Calu3 (cell line): ENCODE results near the gene PACS2. TPM values are rescaled to one million over a fixed set of nuclear protein-coding genes. Genes with fewer than 3 reads are reported as not detected.
"Not testable (repeated sequence)": the region's sequence is repeated elsewhere in the genome, so short reads cannot be mapped to it uniquely, and the experiment has no call there.

Source experiments
- BruUV-seq: library from RNA; stranded (reverse); fragments of 400-500 nt; replicated peaks from 2 replicates; lab custom pipeline; 2021; lab: Mats Ljungman, UMichigan
- CTCF ChIA-PET: fragments of 300-600 bp; sonication (Branson Sonifier 250); formaldehyde crosslinking; loops from one replicate; lab custom pipeline; 2022; ENCODE audit warnings: antibody characterized with exemption; lab: Charles Lee
- DNase-seq: peaks from one replicate; pipeline ENCODE4 v3.0.0; 2022
- H3K27ac Mint-ChIP-seq: one replicate; pipeline ENCODE4 v1.8.0; 2022; ENCODE audit warnings: mixed read lengths; ENCODE audit not compliant: unreplicated experiment
- H3K27me3 Mint-ChIP-seq: one replicate; pipeline ENCODE4 v1.8.0; 2022; ENCODE audit warnings: mixed read lengths; ENCODE audit not compliant: unreplicated experiment
- H3K36me3 Mint-ChIP-seq: one replicate; pipeline ENCODE4 v1.8.0; 2022; ENCODE audit warnings: mild to moderate bottlenecking, moderate library complexity, mixed read lengths; ENCODE audit not compliant: insufficient read depth, unreplicated experiment
- H3K4me1 Mint-ChIP-seq: one replicate; pipeline ENCODE4 v1.8.0; 2022; ENCODE audit warnings: mild to moderate bottlenecking, low read depth, mixed read lengths; ENCODE audit not compliant: unreplicated experiment
- H3K4me3 Mint-ChIP-seq: one replicate; pipeline ENCODE4 v1.8.0; 2022; ENCODE audit warnings: mild to moderate bottlenecking, low read depth, moderate library complexity, mixed read lengths; ENCODE audit not compliant: unreplicated experiment
- H3K9me3 Mint-ChIP-seq: one replicate; pipeline ENCODE4 v1.8.0; 2022; ENCODE audit warnings: low read depth, mixed read lengths; ENCODE audit not compliant: unreplicated experiment
- CTCF ChIP-seq: fragments of 200-600 bp; IDR thresholded peaks from one replicate; pipeline ENCODE4 v1.8.0; 2022; ENCODE audit warnings: antibody characterized with exemption; ENCODE audit not compliant: unreplicated experiment
- intact Hi-C: fragments of 100-400 bp; cut with micrococcal nuclease; formaldehyde crosslinking; loops from one replicate; pipeline ENCODE4 v1.10.0; 2022; ENCODE audit not compliant: unreplicated experiment
- total RNA-seq: library from RNA; stranded (reverse); gene quantifications from 2 replicates; pipeline ENCODE4 v1.2.3, GENCODE V29; 2022

Gene PACS2
- total RNA-seq, 1 experiment from 2014 or later = 77.3 TPM

- DNase-seq = no peak
- no peak overlapping the region for H3K27ac Mint-ChIP-seq
- TF ChIP-seq CTCF = no peak
- no peak overlapping the region for H3K4me3 Mint-ChIP-seq
- no peaks in the 10 kb centered on the region for H3K27me3 Mint-ChIP-seq
- no TSS peak for BruUV-seq
- H3K4me1 Mint-ChIP-seq = no peaks in the 10 kb centered on the region
- no peaks in the 10 kb centered on the region for H3K9me3 Mint-ChIP-seq
- intact Hi-C loops = no loop called here
- H3K36me3 Mint-ChIP-seq = peaks cover 4% of the 10 kb centered on the region
- CTCF ChIA-PET = no interaction called here
These were observed 29.4 kb upstream of the PACS2 start for GRCh38 chr14:105285174-105285573.

GRCh38 chr14:105286759-105287144 lies 27.8 kb upstream of the PACS2 start:
- H3K4me3 Mint-ChIP-seq = no peak overlapping the region
- H3K27me3 Mint-ChIP-seq = no peaks in the 10 kb centered on the region
- H3K27ac Mint-ChIP-seq = no peak overlapping the region
- CTCF ChIA-PET = no interaction called here
- no peaks in the 10 kb centered on the region for H3K4me1 Mint-ChIP-seq
- peaks cover 4% of the 10 kb centered on the region for H3K36me3 Mint-ChIP-seq
- no peak for DNase-seq
- no TSS peak for BruUV-seq
- intact Hi-C loops = no loop called here
- no peak for TF ChIP-seq CTCF
- no peaks in the 10 kb centered on the region for H3K9me3 Mint-ChIP-seq

- CTCF ChIA-PET = no interaction called here
- Mint-ChIP-seq H3K4me1 (no peaks in the 10 kb centered on the region), H3K4me3 (no peak overlapping the region), H3K36me3 (peaks cover 4% of the 10 kb centered on the region), H3K9me3 (no peaks in the 10 kb centered on the region), H3K27ac (no peak overlapping the region), H3K27me3 (no peaks in the 10 kb centered on the region)
- no peak for DNase-seq
- no peak for TF ChIP-seq CTCF
- intact Hi-C loops = no loop called here
- no TSS peak for BruUV-seq
These were observed 27.1 kb upstream of the PACS2 start for GRCh38 chr14:105287249-105288102.

- H3K27ac Mint-ChIP-seq, H3K27me3 Mint-ChIP-seq, BruUV-seq, H3K4me3 Mint-ChIP-seq, H3K4me1 Mint-ChIP-seq, H3K36me3 Mint-ChIP-seq, intact Hi-C loops, H3K9me3 Mint-ChIP-seq, DNase-seq, CTCF ChIA-PET: not testable (repeated sequence)
These were observed 25.6 kb upstream of the PACS2 start for GRCh38 chr14:105288936-105289335.
